Measurements from ENCODE around the gene CD7.

- no peak for TF ChIP-seq CTCF (IDR thresholded peaks at IDR 0.05; ENCODE audit: low read depth, low read length)
- no peak for TF ChIP-seq EZH2phosphoT487 (IDR thresholded peaks at IDR 0.05; ENCODE audit: low read depth)
Observed at GRCh38 chr17:82278786-82279391, 38.5 kb downstream of the CD7 start.
